Right atrium auricular region (tissue), 2 donors: ENCODE data around the gene ACTR8. TPM values are rescaled to one million over a fixed set of nuclear protein-coding genes. Genes with fewer than 3 reads are reported as not detected.
A peak's percentile ranks its signal among the peaks of the same experiment; 100 is the strongest.

ENCODE experiments used
- DNase-seq: peaks from one replicate; pipeline ENCODE4 v3.0.0-alpha.2; 2019; ENCODE audit warnings: low spot score
- H3K27ac ChIP-seq, 2 donors: fragments of 200-600 bp; sonication (generic); 1 replicate in 1 of 2; 2 replicates in 1 of 2; pipeline ENCODE4 v1.5.1; 2016 to 2019
- H3K27me3 ChIP-seq, 2 donors: fragments of 200-600 bp; sonication (generic); one replicate each; pipeline versions ENCODE4 v1.5.1 to v1.6.0; 2017 to 2019
- H3K36me3 ChIP-seq: fragments of 200-600 bp; sonication (generic); one replicate; pipeline ENCODE4 v1.5.1; 2016
- H3K4me1 ChIP-seq, 2 donors: fragments of 200-600 bp; sonication (generic); one replicate each; pipeline versions ENCODE4 v1.5.1 to v1.6.0; 2017 to 2019
- H3K4me3 ChIP-seq, 2 donors: fragments of 200-600 bp; sonication (generic); 1 replicate in 1 of 2; 2 replicates in 1 of 2; pipeline ENCODE4 v1.5.1; 2017 to 2019; ENCODE audit warnings: mild to moderate bottlenecking in 1 of 2, moderate library complexity in 1 of 2
- H3K9me3 ChIP-seq, 2 donors: fragments of 200-600 bp; sonication (generic); one replicate each; pipeline ENCODE4 v1.5.1; 2019
- total RNA-seq, 2 donors: library from RNA; depleted of rRNA; stranded (reverse); fragments of >200 nt; gene quantifications; one replicate each; pipeline ENCODE4 v1.1.0, GENCODE V29; 2016
- TF ChIP-seq, protein P1 (sequence below), 2 donors: fragments of 200-600 bp; sonication (generic); IDR thresholded peaks; one replicate each; pipeline ENCODE4 v1.5.1; 2019; ENCODE audit warnings: antibody characterized with exemption in 2 of 2

The ACTR8 gene
- total RNA-seq, 2 donors from 2014 or later, result 23.7 to 24.3 TPM

GRCh38 chr3:53880396-53881345, 1.3 kb downstream of the ACTR8 start:
- H3K4me1 ChIP-seq, result peaks cover 0 to 22% of the 10 kb centered on the region in 2 donors
- DNase-seq, result no peak
- no peaks in the 10 kb centered on the region for H3K27me3 ChIP-seq
- peak overlapping the region in 1 of 2 donors; percentile 90 for H3K27ac ChIP-seq
- peaks cover 60% of the 10 kb centered on the region for H3K36me3 ChIP-seq
- peak overlapping the region; percentile 81 for H3K4me3 ChIP-seq
- TF ChIP-seq, protein P1, sequence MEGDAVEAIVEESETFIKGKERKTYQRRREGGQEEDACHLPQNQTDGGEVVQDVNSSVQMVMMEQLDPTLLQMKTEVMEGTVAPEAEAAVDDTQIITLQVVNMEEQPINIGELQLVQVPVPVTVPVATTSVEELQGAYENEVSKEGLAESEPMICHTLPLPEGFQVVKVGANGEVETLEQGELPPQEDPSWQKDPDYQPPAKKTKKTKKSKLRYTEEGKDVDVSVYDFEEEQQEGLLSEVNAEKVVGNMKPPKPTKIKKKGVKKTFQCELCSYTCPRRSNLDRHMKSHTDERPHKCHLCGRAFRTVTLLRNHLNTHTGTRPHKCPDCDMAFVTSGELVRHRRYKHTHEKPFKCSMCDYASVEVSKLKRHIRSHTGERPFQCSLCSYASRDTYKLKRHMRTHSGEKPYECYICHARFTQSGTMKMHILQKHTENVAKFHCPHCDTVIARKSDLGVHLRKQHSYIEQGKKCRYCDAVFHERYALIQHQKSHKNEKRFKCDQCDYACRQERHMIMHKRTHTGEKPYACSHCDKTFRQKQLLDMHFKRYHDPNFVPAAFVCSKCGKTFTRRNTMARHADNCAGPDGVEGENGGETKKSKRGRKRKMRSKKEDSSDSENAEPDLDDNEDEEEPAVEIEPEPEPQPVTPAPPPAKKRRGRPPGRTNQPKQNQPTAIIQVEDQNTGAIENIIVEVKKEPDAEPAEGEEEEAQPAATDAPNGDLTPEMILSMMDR (IDR thresholded peaks at IDR 0.05), result no peak
- H3K9me3 ChIP-seq, result no peaks in the 10 kb centered on the region

DNA sequence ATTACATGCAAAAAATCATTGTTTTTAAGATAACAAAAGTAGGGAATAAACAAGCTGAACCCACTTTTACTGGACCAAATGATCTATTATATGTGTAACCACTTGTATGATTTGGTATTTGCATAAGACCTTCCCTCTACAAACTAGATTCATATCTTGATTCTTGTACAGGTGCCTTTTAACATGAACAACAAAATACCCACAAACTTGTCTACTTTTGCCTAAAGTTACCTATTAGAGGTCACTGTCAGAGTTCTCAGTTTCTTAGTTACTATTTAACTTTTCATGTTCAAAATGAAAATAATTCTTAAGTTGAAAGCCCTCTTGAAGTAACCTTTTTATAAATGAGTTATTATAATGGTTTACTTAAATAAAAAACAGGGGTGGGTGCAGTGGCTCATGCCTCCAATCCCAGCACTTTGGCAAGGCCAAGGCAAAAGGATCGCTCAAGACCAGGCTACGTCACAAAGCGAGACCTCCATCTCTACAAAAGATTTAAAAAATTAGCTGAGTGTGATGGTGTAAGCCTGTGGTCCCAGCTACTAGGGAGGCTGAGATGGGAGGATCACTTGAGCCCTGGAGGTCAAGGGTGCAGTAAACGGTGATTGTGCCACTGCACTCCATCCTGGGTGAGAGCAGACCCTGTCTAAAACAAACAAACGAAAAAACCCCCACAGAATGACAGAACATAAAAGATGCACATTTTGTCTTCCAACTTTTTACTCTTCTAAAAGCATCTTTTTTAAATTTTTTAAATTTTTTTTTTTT, 16.0 kb downstream of the ACTR8 start:
- H3K9me3 ChIP-seq, result no peaks in the 10 kb centered on the region
- TF ChIP-seq, protein P1 (IDR thresholded peaks at IDR 0.05), result no peak
- peaks cover 67% of the 10 kb centered on the region for H3K36me3 ChIP-seq
- H3K4me3 ChIP-seq, result no peak overlapping the region
- no peaks in the 10 kb centered on the region for H3K4me1 ChIP-seq
- no peak overlapping the region for H3K27ac ChIP-seq
- no peaks in the 10 kb centered on the region for H3K27me3 ChIP-seq
- DNase-seq, result no peak

- no peak overlapping the region for H3K27ac ChIP-seq
- H3K4me1 ChIP-seq, result peaks cover 0 to 8% of the 10 kb centered on the region in 2 donors
- peaks cover 40% of the 10 kb centered on the region for H3K36me3 ChIP-seq
- TF ChIP-seq, protein P1 (IDR thresholded peaks at IDR 0.05), result no peak
- H3K4me3 ChIP-seq, result no peak overlapping the region
- H3K27me3 ChIP-seq, result no peaks in the 10 kb centered on the region
- H3K9me3 ChIP-seq, result no peaks in the 10 kb centered on the region
- no peak for DNase-seq
These were observed 18.8 kb downstream of the ACTR8 start for GRCh38 chr3:53863145-53863544.

DNA sequence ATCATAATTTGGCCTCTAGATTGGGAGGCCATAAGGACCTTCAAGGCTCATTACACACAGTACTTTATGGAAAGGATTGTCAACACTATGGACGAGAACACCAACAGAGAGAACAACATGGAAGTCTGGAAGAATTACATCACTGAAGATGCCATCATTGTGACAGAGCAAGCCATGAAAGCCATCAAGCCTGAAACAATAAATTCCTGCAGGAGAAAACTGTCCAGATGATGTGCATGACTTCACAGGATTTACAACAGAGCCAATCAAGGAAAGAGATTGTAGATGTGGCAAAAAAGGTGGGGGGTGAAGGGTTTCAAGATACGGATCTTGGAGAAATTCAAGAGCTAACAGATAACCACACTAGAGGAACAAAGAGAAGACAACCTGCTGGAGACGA, 19.7 kb downstream of the ACTR8 start:
- Histone ChIP-seq H3K4me1 (peaks cover 0 to 8% of the 10 kb centered on the region in 2 donors), H3K4me3 (no peak overlapping the region), H3K27me3 (no peaks in the 10 kb centered on the region), H3K9me3 (no peaks in the 10 kb centered on the region), H3K36me3 (peaks cover 32% of the 10 kb centered on the region), H3K27ac (no peak overlapping the region)
- peak; percentile 26 for DNase-seq
- TF ChIP-seq, protein P1 (IDR thresholded peaks at IDR 0.05), result no peak

GRCh38 chr3:53860196-53860595, 21.8 kb downstream of the ACTR8 start:
- H3K27me3 ChIP-seq, result no peaks in the 10 kb centered on the region

More at GRCh38 chr3:53860196-53860595, 21.8 kb downstream of the ACTR8 start:
- Histone ChIP-seq H3K27ac (no peak overlapping the region), H3K4me3 (no peak overlapping the region), H3K4me1 (peaks cover 0 to 8% of the 10 kb centered on the region in 2 donors), H3K9me3 (no peaks in the 10 kb centered on the region), H3K36me3 (peaks cover 23% of the 10 kb centered on the region)
- peak; percentile 18 for DNase-seq
- TF ChIP-seq, protein P1 (IDR thresholded peaks at IDR 0.05), result no peak
